Heart left ventricle (tissue), 13 donors: ENCODE results near the gene CACNB2.

ENCODE experiments used
- CTCF ChIP-seq, 12 donors: fragments of 200-600 bp; sonication (generic) in 4 of 12; IDR thresholded peaks; one replicate each; pipeline versions ENCODE4 v1.5.0 to v1.8.0; 2018 to 2022; ENCODE audit warnings: antibody characterized with exemption in 12 of 12, mild to moderate bottlenecking in 5 of 12
- POLR2A ChIP-seq, 2 donors: fragments of 450-650 bp; IDR thresholded peaks; one replicate each; pipeline ENCODE4 v1.6.1; 2017; ENCODE audit warnings: antibody characterized with exemption in 2 of 2, mild to moderate bottlenecking in 2 of 2, moderate library complexity in 2 of 2
- donor health status: ischemic (EF 13 %, LVEDD 7.1; RV severe dilation, severe dysfunction).
- donor health status: DM: no; HTN: yes; CAD: no.
- donor health status: DM: no; HTN: no; CAD: no.
- donor health status: ischemic (EF 25% LVEDD 6.9; RV normal size, moderate dysfunction).
- donor health status: ischemic (EF 25% LVEDD 5.7; RV mildly dilated, moderate dysfunction).
- donor health status: ischemic (EF 35%, LVEDD 5.7; RV mildly dilated, moderate dysfunction).
- donor health status: nonischemic (EF 11% LVEDD 7.7; RV severe dilation, severe dysfunction).
- donor health status: DM: yes; HTN: yes; CAD: no.
- donor health status: PGD.
- donor health status: ischemic (EF 29% LVEDD 5.4; RV normal size, mild dysfunction).
- donor health status: nonischemic (EF 23%, LVEDD 6.1; RV moderate dilation, normal function).

GRCh38 chr10:18561861-18562551 is 421.8 kb downstream of the CACNB2 start:
- TF ChIP-seq CTCF (IDR thresholded peaks at IDR 0.05) (no peak), POLR2A (IDR thresholded peaks at IDR 0.05) (no peak)
